ENCODE measurements around the gene SORL1.

SORL1 gene

DNA sequence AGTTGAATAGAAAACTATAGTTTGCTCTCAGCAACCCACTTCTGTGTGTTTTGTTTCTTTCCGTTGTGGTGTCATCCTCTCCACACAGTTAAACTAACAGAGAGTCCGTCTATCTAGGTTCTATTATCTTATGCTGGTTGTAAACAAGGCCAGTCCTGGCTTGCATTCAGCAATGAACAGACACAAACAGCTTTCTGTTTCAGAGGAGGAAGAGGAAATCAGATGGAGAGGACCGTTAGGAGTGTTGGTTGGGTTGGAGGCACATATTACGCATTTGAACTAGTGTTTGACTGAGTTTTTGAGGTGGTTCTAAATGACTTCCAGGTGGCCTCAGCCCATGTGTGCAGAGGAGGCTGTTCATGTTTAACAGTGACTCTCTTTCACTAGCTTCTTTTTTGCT, 130.2 kb downstream of the SORL1 start:
- Histone ChIP-seq H3K27ac (ENCODE audit: low read depth, low read length) (no peak overlapping the region), H2BK5ac (ENCODE audit: low read length) (no peak overlapping the region), H4K8ac (ENCODE audit: low read depth, low read length) (no peak overlapping the region), H3K27me3 (ENCODE audit: insufficient read depth, low read length, poor library complexity) (no peaks in the 10 kb centered on the region), H3K23ac (ENCODE audit: low read length) (no peak overlapping the region), H3K4ac (ENCODE audit: low read depth, low read length) (no peak overlapping the region), H3K4me2 (ENCODE audit: low read length) (no peak overlapping the region), H3K79me2 (ENCODE audit: control insufficient read depth, insufficient read depth, low read length) (no peaks in the 10 kb centered on the region), H3K4me1 (ENCODE audit: control insufficient read depth, low read depth, low read length) (no peaks in the 10 kb centered on the region), H2BK120ac (ENCODE audit: low read depth, low read length) (no peak overlapping the region), H3K18ac (ENCODE audit: low read length) (no peak overlapping the region), H3K79me1 (ENCODE audit: low read length) (no peaks in the 10 kb centered on the region), H3K9ac (ENCODE audit: low read length) (no peak overlapping the region), H3K4me3 (ENCODE audit: low read length) (no peak overlapping the region), H3K36me3 (ENCODE audit: control insufficient read depth, insufficient read depth, low read length) (peaks cover 2% of the 10 kb centered on the region), H2BK15ac (replicated peaks; ENCODE audit: low read depth) (no peak overlapping the region), H2AK5ac (ENCODE audit: low read length) (no peak overlapping the region), H4K5ac (ENCODE audit: low read length) (no peak overlapping the region), H3K56ac (ENCODE audit: low read length) (no peak overlapping the region)
- no CpG with 5 or more reads among the region's 4 CpGs for whole genome bisulfite sequencing (ENCODE audit: extremely low coverage, insufficient coverage, low lambda C conversion rate)
- no peak for DNase-seq

DNA sequence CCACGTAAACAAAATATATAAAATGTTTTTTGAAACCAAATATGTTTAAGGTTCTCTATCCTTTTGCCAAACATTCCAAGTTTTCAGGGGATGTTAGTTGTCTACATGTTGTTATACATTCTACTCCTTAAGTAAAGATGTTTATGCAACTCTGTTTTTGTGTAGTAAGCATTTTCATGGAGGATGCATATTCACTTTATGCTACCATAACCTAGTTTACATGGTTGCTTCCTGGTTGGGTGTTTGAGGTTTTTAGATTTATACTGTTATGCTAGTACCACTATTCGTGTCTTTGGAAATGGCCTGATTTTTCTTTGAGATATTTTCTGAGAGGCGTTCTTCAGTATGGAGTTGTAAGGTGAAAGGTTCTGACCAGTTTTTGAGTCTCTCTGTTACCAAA, 131.7 kb downstream of the SORL1 start:
- Histone ChIP-seq H3K79me2 (ENCODE audit: control insufficient read depth, insufficient read depth, low read length) (no peaks in the 10 kb centered on the region), H3K23ac (ENCODE audit: low read length) (no peak overlapping the region), H3K4me1 (ENCODE audit: control insufficient read depth, low read depth, low read length) (no peaks in the 10 kb centered on the region), H3K18ac (ENCODE audit: low read length) (no peak overlapping the region), H2BK5ac (ENCODE audit: low read length) (no peak overlapping the region), H3K4me3 (ENCODE audit: low read length) (no peak overlapping the region), H3K27ac (ENCODE audit: low read depth, low read length) (no peak overlapping the region), H3K4me2 (ENCODE audit: low read length) (no peak overlapping the region), H4K8ac (ENCODE audit: low read depth, low read length) (no peak overlapping the region), H3K4ac (ENCODE audit: low read depth, low read length) (no peak overlapping the region), H2BK15ac (replicated peaks; ENCODE audit: low read depth) (no peak overlapping the region), H2BK120ac (ENCODE audit: low read depth, low read length) (no peak overlapping the region), H3K9ac (ENCODE audit: low read length) (no peak overlapping the region), H3K56ac (ENCODE audit: low read length) (no peak overlapping the region), H4K5ac (ENCODE audit: low read length) (no peak overlapping the region), H3K36me3 (ENCODE audit: control insufficient read depth, insufficient read depth, low read length) (peaks cover 2% of the 10 kb centered on the region), H2AK5ac (ENCODE audit: low read length) (no peak overlapping the region), H3K27me3 (ENCODE audit: insufficient read depth, low read length, poor library complexity) (no peaks in the 10 kb centered on the region), H3K79me1 (ENCODE audit: low read length) (no peaks in the 10 kb centered on the region)
- no CpG with 5 or more reads among the region's 3 CpGs for WGBS (ENCODE audit: extremely low coverage, insufficient coverage, low lambda C conversion rate)
- no peak for DNase-seq

DNA sequence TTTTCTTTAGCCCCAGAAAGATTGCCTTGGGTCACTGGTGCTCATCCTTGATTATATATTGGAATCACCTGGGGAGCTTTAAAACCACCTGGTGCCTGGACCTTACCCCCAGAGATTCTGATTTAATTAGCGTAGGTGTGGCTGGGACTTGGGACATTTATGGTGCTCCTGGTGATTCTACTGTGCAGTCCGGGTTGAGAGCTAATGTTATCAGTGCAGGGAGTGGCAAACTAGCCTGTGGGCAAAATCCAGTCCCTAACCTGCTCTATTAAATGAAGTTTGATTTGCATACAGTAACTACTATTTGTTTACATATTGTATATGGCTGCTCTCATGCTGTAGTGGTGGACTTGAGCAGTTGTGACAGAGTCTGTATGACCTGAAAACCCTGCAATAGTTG, 134.6 kb downstream of the SORL1 start:
- Histone ChIP-seq H3K56ac (ENCODE audit: low read length) (no peak overlapping the region), H2AK5ac (ENCODE audit: low read length) (no peak overlapping the region), H3K79me2 (ENCODE audit: control insufficient read depth, insufficient read depth, low read length) (no peaks in the 10 kb centered on the region), H4K5ac (ENCODE audit: low read length) (no peak overlapping the region), H3K4me1 (ENCODE audit: control insufficient read depth, low read depth, low read length) (no peaks in the 10 kb centered on the region), H3K23ac (ENCODE audit: low read length) (no peak overlapping the region), H3K4me2 (ENCODE audit: low read length) (no peak overlapping the region), H2BK5ac (ENCODE audit: low read length) (no peak overlapping the region), H3K4ac (ENCODE audit: low read depth, low read length) (no peak overlapping the region), H2BK15ac (replicated peaks; ENCODE audit: low read depth) (no peak overlapping the region), H3K27me3 (ENCODE audit: insufficient read depth, low read length, poor library complexity) (no peaks in the 10 kb centered on the region), H3K27ac (ENCODE audit: low read depth, low read length) (no peak overlapping the region), H2BK120ac (ENCODE audit: low read depth, low read length) (no peak overlapping the region), H3K4me3 (ENCODE audit: low read length) (no peak overlapping the region), H3K36me3 (ENCODE audit: control insufficient read depth, insufficient read depth, low read length) (peaks cover 5% of the 10 kb centered on the region), H3K18ac (ENCODE audit: low read length) (no peak overlapping the region), H3K9ac (ENCODE audit: low read length) (no peak overlapping the region), H3K79me1 (ENCODE audit: low read length) (no peaks in the 10 kb centered on the region), H4K8ac (ENCODE audit: low read depth, low read length) (no peak overlapping the region)
- no CpG with 5 or more reads among the region's 2 CpGs for WGBS (ENCODE audit: extremely low coverage, insufficient coverage, low lambda C conversion rate)
- no peak for DNase-seq

DNA sequence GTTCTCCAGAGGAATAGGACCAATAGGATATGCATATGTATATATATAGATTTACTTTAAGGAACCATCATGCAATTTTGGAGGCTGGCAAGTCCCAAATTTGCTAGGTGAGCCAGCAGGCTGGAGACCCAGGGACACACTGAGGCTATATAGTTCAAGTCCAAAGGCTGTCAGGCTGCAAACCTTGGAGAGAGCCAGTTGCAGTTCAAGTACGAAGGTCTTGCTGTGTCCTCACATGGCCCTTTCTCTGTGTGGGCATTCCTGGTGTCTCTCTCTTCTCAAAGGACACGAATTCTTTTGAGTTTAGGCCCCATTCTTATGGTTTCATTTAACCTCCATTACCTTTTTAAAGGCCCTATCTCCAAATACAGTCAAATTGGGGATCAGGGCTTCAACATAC, 135.1 kb downstream of the SORL1 start:
- H3K4me1 ChIP-seq (ENCODE audit: control insufficient read depth, low read depth, low read length) = no peaks in the 10 kb centered on the region
- H2BK5ac ChIP-seq (ENCODE audit: low read length) = no peak overlapping the region
- no peak overlapping the region for H3K4me3 ChIP-seq (ENCODE audit: low read length)
- no peak overlapping the region for H3K23ac ChIP-seq (ENCODE audit: low read length)
- H3K36me3 ChIP-seq (ENCODE audit: control insufficient read depth, insufficient read depth, low read length) = peaks cover 7% of the 10 kb centered on the region
- H3K56ac ChIP-seq (ENCODE audit: low read length) = no peak overlapping the region
- no peak overlapping the region for H4K8ac ChIP-seq (ENCODE audit: low read depth, low read length)
- H3K18ac ChIP-seq (ENCODE audit: low read length) = no peak overlapping the region
- no peaks in the 10 kb centered on the region for H3K27me3 ChIP-seq (ENCODE audit: insufficient read depth, low read length, poor library complexity)
- no peaks in the 10 kb centered on the region for H3K79me1 ChIP-seq (ENCODE audit: low read length)
- H2BK15ac ChIP-seq (replicated peaks; ENCODE audit: low read depth) = no peak overlapping the region
- no peak overlapping the region for H3K9ac ChIP-seq (ENCODE audit: low read length)
- DNase-seq = no peak
- WGBS (ENCODE audit: extremely low coverage, insufficient coverage, low lambda C conversion rate) = no CpG with 5 or more reads among the region's 2 CpGs
- no peak overlapping the region for H2AK5ac ChIP-seq (ENCODE audit: low read length)
- H3K4me2 ChIP-seq (ENCODE audit: low read length) = no peak overlapping the region
- no peak overlapping the region for H3K4ac ChIP-seq (ENCODE audit: low read depth, low read length)
- no peaks in the 10 kb centered on the region for H3K79me2 ChIP-seq (ENCODE audit: control insufficient read depth, insufficient read depth, low read length)
- no peak overlapping the region for H4K5ac ChIP-seq (ENCODE audit: low read length)
- no peak overlapping the region for H3K27ac ChIP-seq (ENCODE audit: low read depth, low read length)
- H2BK120ac ChIP-seq (ENCODE audit: low read depth, low read length) = no peak overlapping the region

DNA sequence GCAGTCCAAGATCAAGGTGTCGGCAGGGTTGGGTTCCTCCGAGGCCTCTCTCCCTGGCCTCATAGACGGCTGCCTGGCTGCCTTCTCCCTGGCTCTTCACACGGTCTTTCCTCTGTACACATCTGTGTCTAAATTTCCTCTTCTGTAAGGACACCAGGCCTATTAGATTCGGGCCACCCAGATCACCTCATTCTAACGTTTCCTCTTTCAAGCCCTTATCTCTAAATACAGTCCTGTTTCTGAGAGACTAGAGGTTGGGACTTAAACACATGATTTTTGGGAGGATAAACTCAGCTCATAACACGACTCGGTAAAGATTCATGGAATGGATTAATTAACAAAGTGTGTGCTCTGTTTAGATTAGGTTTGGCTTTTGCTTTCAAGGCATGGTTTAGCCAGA, 136.6 kb downstream of the SORL1 start:
- no peak overlapping the region for H3K4me2 ChIP-seq (ENCODE audit: low read length)
- no CpG with 5 or more reads among the region's 8 CpGs for WGBS (ENCODE audit: extremely low coverage, insufficient coverage, low lambda C conversion rate)
- no peak overlapping the region for H3K4ac ChIP-seq (ENCODE audit: low read depth, low read length)
- no peak overlapping the region for H2BK5ac ChIP-seq (ENCODE audit: low read length)
- peaks cover 7% of the 10 kb centered on the region for H3K36me3 ChIP-seq (ENCODE audit: control insufficient read depth, insufficient read depth, low read length)
- H3K79me2 ChIP-seq (ENCODE audit: control insufficient read depth, insufficient read depth, low read length) = no peaks in the 10 kb centered on the region
- H2BK15ac ChIP-seq (replicated peaks; ENCODE audit: low read depth) = no peak overlapping the region
- H3K9ac ChIP-seq (ENCODE audit: low read length) = no peak overlapping the region
- H3K27ac ChIP-seq (ENCODE audit: low read depth, low read length) = no peak overlapping the region
- H3K79me1 ChIP-seq (ENCODE audit: low read length) = no peaks in the 10 kb centered on the region
- H2AK5ac ChIP-seq (ENCODE audit: low read length) = no peak overlapping the region
- no peak overlapping the region for H2BK120ac ChIP-seq (ENCODE audit: low read depth, low read length)
- no peak overlapping the region for H4K8ac ChIP-seq (ENCODE audit: low read depth, low read length)
- H3K4me3 ChIP-seq (ENCODE audit: low read length) = no peak overlapping the region
- H3K23ac ChIP-seq (ENCODE audit: low read length) = no peak overlapping the region
- H4K5ac ChIP-seq (ENCODE audit: low read length) = no peak overlapping the region
- no peaks in the 10 kb centered on the region for H3K4me1 ChIP-seq (ENCODE audit: control insufficient read depth, low read depth, low read length)
- DNase-seq = no peak
- H3K56ac ChIP-seq (ENCODE audit: low read length) = no peak overlapping the region
- H3K18ac ChIP-seq (ENCODE audit: low read length) = no peak overlapping the region
- no peaks in the 10 kb centered on the region for H3K27me3 ChIP-seq (ENCODE audit: insufficient read depth, low read length, poor library complexity)

DNA sequence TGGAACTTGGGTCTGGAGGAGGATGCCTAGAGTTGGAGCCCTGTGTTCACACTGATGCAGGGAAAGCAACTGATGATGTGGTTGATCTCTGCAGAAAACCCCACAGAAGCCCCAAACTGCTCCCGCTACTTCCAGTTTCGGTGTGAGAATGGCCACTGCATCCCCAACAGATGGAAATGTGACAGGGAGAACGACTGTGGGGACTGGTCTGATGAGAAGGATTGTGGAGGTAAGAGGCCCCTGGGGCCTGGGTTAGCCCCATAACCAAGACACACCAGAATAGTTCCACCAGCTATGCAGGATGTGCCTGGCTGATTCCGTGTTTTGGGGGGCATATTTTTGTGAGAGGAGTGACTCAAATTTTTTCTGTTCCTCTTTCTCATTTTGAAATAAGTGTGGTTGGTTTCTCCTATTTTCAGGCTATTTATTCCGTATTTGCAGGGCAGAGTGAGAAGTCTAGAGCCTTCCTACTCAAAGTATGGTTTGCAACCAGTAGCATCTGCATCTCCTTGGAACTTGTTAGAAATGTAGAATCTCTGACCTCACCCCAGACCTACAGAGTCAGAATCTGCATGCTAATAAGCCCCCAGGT, 137.9 kb downstream of the SORL1 start:
- no CpG with 5 or more reads among the region's 5 CpGs for WGBS (ENCODE audit: extremely low coverage, insufficient coverage, low lambda C conversion rate)

More for the DNA sequence above, 137.9 kb downstream of the SORL1 start:
- no peaks in the 10 kb centered on the region for H3K27me3 ChIP-seq (ENCODE audit: insufficient read depth, low read length, poor library complexity)
- no peak overlapping the region for H4K8ac ChIP-seq (ENCODE audit: low read depth, low read length)
- H3K18ac ChIP-seq (ENCODE audit: low read length) = no peak overlapping the region
- H3K4me3 ChIP-seq (ENCODE audit: low read length) = no peak overlapping the region
- H3K4me1 ChIP-seq (ENCODE audit: control insufficient read depth, low read depth, low read length) = no peaks in the 10 kb centered on the region
- H4K5ac ChIP-seq (ENCODE audit: low read length) = no peak overlapping the region
- H3K36me3 ChIP-seq (ENCODE audit: control insufficient read depth, insufficient read depth, low read length) = peaks cover 7% of the 10 kb centered on the region
- H2AK5ac ChIP-seq (ENCODE audit: low read length) = no peak overlapping the region
- DNase-seq = no peak
- H2BK15ac ChIP-seq (replicated peaks; ENCODE audit: low read depth) = no peak overlapping the region
- H3K79me1 ChIP-seq (ENCODE audit: low read length) = no peaks in the 10 kb centered on the region
- no peak overlapping the region for H3K4me2 ChIP-seq (ENCODE audit: low read length)
- H2BK120ac ChIP-seq (ENCODE audit: low read depth, low read length) = no peak overlapping the region
- H3K9ac ChIP-seq (ENCODE audit: low read length) = no peak overlapping the region
- no peak overlapping the region for H3K56ac ChIP-seq (ENCODE audit: low read length)
- no peak overlapping the region for H3K4ac ChIP-seq (ENCODE audit: low read depth, low read length)
- no peaks in the 10 kb centered on the region for H3K79me2 ChIP-seq (ENCODE audit: control insufficient read depth, insufficient read depth, low read length)
- no peak overlapping the region for H3K27ac ChIP-seq (ENCODE audit: low read depth, low read length)
- H3K23ac ChIP-seq (ENCODE audit: low read length) = no peak overlapping the region
- H2BK5ac ChIP-seq (ENCODE audit: low read length) = no peak overlapping the region

All from mesendoderm (in vitro differentiated cells).